ENCODE measurements around the gene PLPPR3.
"Not testable (repeated sequence)": the region's sequence is repeated elsewhere in the genome, so short reads cannot be mapped to it uniquely, and the experiment has no call there.

The PLPPR3 gene

GRCh38 chr19:853014-853585 lies 31.3 kb upstream of the PLPPR3 start:
- no peak for DNase-seq

GRCh38 chr19:852136-853013 lies 30.6 kb upstream of the PLPPR3 start, which contains the start of gene ELANE:
ELANE (plus strand) TSS chr19:852303; CDS start chr19:852329, 26 bp downstream.
- peak; percentile 45 for DNase-seq

- DNase-seq, result no peak
Observed at GRCh38 chr19:850979-851335, 29.2 kb upstream of the PLPPR3 start.

GRCh38 chr19:850221-850978 lies 28.6 kb upstream of the PLPPR3 start:
- DNase-seq, result peak; percentile 65

GRCh38 chr19:849195-849594 lies 27.4 kb upstream of the PLPPR3 start:
- DNase-seq, result not testable (repeated sequence)

- DNase-seq, result no peak
Observed at GRCh38 chr19:848386-848921, 26.7 kb upstream of the PLPPR3 start.

GRCh38 chr19:845707-846521 lies 24.2 kb upstream of the PLPPR3 start:
- DNase-seq, result no peak

- peak; percentile 43 for DNase-seq
Observed at GRCh38 chr19:844546-844971, 22.8 kb upstream of the PLPPR3 start.

GRCh38 chr19:843836-844545 lies 22.2 kb upstream of the PLPPR3 start:
- no peak for DNase-seq

- DNase-seq, result no peak
Observed at GRCh38 chr19:843180-843835, 21.6 kb upstream of the PLPPR3 start.

GRCh38 chr19:842802-843179 lies 21.0 kb upstream of the PLPPR3 start:
- not testable (repeated sequence) for DNase-seq

- peak; percentile 53 for DNase-seq
Observed at GRCh38 chr19:840519-841206, 18.9 kb upstream of the PLPPR3 start, which contains the start of gene PRTN3. PRTN3 (plus strand) TSS chr19:840999; CDS start chr19:841009, 10 bp downstream.

GRCh38 chr19:835210-835810 lies 13.6 kb upstream of the PLPPR3 start:
- DNase-seq, result no peak

- no peak for DNase-seq
Observed at GRCh38 chr19:834216-834615, 12.5 kb upstream of the PLPPR3 start.

- no peak for DNase-seq
Observed at GRCh38 chr19:831407-832369, 9.9 kb upstream of the PLPPR3 start.

GRCh38 chr19:829129-829758 lies 7.5 kb upstream of the PLPPR3 start:
- no peak for DNase-seq

GRCh38 chr19:827710-828321 lies 6.1 kb upstream of the PLPPR3 start, which contains the start of gene AZU1:
AZU1 (plus strand) TSS chr19:827837; CDS start chr19:827847, 10 bp downstream.
- DNase-seq, result peak; percentile 79

- no peak for DNase-seq
Observed at GRCh38 chr19:827314-827709, 5.6 kb upstream of the PLPPR3 start.
